GM23338 (cell line): ENCODE measurements around the gene ZNF526. TPM values are rescaled to one million over a fixed set of nuclear protein-coding genes. Genes with fewer than 3 reads are reported as not detected.

Source experiments
- ATAC-seq: fragments of 200-7000 bp; cut with Tn5 transposase; 3 replicates; pipeline ENCODE4 v1.9.1; 2020
- DNase-seq: peaks from one replicate; pipeline ENCODE4 v3.0.0-alpha.2; 2015; ENCODE audit warnings: low spot score
- H2AFZ ChIP-seq: fragments of 200-600 bp; sonication (generic); 2 replicates; pipeline ENCODE4 v1.8.0; 2016; ENCODE audit warnings: antibody characterized with exemption, mild to moderate bottlenecking, moderate library complexity
- H3F3A ChIP-seq: fragments of 200-600 bp; sonication (generic); replicated peaks from 2 replicates; pipeline ENCODE4 v1.8.0; 2017; ENCODE audit warnings: antibody characterized with exemption, mixed run types, low read depth
- H3K27ac ChIP-seq: fragments of 200-600 bp; sonication (generic); 2 replicates; pipeline ENCODE4 v1.6.1; 2016; ENCODE audit warnings: low read depth
- H3K27me3 ChIP-seq: fragments of 200-600 bp; sonication (generic); 2 replicates; pipeline ENCODE4 v1.8.0; 2016; ENCODE audit warnings: mild to moderate bottlenecking, mixed run types, moderate library complexity; ENCODE audit not compliant: insufficient read depth
- H3K36me3 ChIP-seq: fragments of 200-600 bp; sonication (generic); 2 replicates; pipeline ENCODE4 v1.8.0; 2016; ENCODE audit warnings: mild to moderate bottlenecking; ENCODE audit not compliant: insufficient read depth
- H3K4me1 ChIP-seq: fragments of 200-600 bp; sonication (generic); 2 replicates; pipeline ENCODE4 v1.8.0; 2016; ENCODE audit warnings: mild to moderate bottlenecking, moderate library complexity; ENCODE audit not compliant: insufficient read depth
- H3K4me2 ChIP-seq: fragments of 200-600 bp; sonication (generic); 2 replicates; pipeline ENCODE4 v1.7.1; 2017; ENCODE audit warnings: mixed run types
- H3K4me3 ChIP-seq: fragments of 200-600 bp; sonication (generic); 2 replicates; pipeline ENCODE4 v1.6.1; 2016; ENCODE audit warnings: mixed run types
- H3K79me2 ChIP-seq: fragments of 200-600 bp; sonication (generic); replicated peaks from 2 replicates; pipeline ENCODE4 v1.8.0; 2017; ENCODE audit warnings: mild to moderate bottlenecking; ENCODE audit not compliant: insufficient read depth
- H3K9me2 ChIP-seq: fragments of 200-600 bp; sonication (generic); 2 replicates; pipeline ENCODE4 v1.8.0; 2017; ENCODE audit not compliant: insufficient read depth
- H4K20me1 ChIP-seq: fragments of 200-600 bp; sonication (generic); replicated peaks from 2 replicates; pipeline ENCODE4 v1.8.0; 2017; ENCODE audit warnings: mild to moderate bottlenecking; ENCODE audit not compliant: insufficient read depth
- H3K27ac Mint-ChIP-seq: 2 replicates; pipeline ENCODE4 v1.8.0; 2020; ENCODE audit warnings: inconsistent platforms, mild to moderate bottlenecking, moderate library complexity, mixed read lengths
- H3K27me3 Mint-ChIP-seq: 3 replicates; pipeline ENCODE4 v1.8.0; 2022; ENCODE audit warnings: low read depth, mild to moderate bottlenecking, moderate library complexity, mixed read lengths, inconsistent platforms; ENCODE audit not compliant: insufficient read depth, poor library complexity
- H3K36me3 Mint-ChIP-seq: 3 replicates; pipeline ENCODE4 v1.8.0; 2021; ENCODE audit warnings: low read depth, mild to moderate bottlenecking, inconsistent platforms, moderate library complexity, mixed read lengths
- H3K4me1 Mint-ChIP-seq: 3 replicates; pipeline ENCODE4 v1.8.0; 2020; ENCODE audit warnings: mild to moderate bottlenecking, inconsistent platforms, mixed read lengths
- H3K4me3 Mint-ChIP-seq: 3 replicates; pipeline ENCODE4 v1.8.0; 2021; ENCODE audit warnings: moderate library complexity, mild to moderate bottlenecking, inconsistent platforms, mixed read lengths
- H3K9me3 Mint-ChIP-seq: 3 replicates; pipeline ENCODE4 v1.8.0; 2020; ENCODE audit warnings: moderate library complexity, mild to moderate bottlenecking, inconsistent platforms, mixed read lengths
- CREB1 ChIP-seq: fragments of 250-450 bp; sonication (Bioruptor Pico); IDR thresholded peaks from 2 replicates; pipeline ENCODE4 v1.5.0; 2020; ENCODE audit warnings: low read depth, mild to moderate bottlenecking, moderate library complexity
- ETS1 ChIP-seq: IDR thresholded peaks from 2 replicates; pipeline ENCODE4 v1.6.1; 2016; ENCODE audit warnings: antibody characterized with exemption
- EZH2 ChIP-seq: fragments of 200-600 bp; sonication (generic); IDR thresholded peaks from one replicate; pipeline ENCODE4 v1.8.0; 2017; ENCODE audit warnings: antibody characterized with exemption, mild to moderate bottlenecking, low read depth; ENCODE audit not compliant: unreplicated experiment
- EZH2phosphoT487 ChIP-seq: fragments of 200-600 bp; sonication (generic); IDR thresholded peaks from one replicate; pipeline ENCODE4 v1.8.1; 2018; ENCODE audit warnings: antibody characterized with exemption; ENCODE audit not compliant: unreplicated experiment
- JUNB ChIP-seq: IDR thresholded peaks from one replicate; pipeline ENCODE4 v1.6.1; 2016; ENCODE audit warnings: antibody characterized with exemption; ENCODE audit not compliant: unreplicated experiment
- NANOG ChIP-seq: IDR thresholded peaks from 2 replicates; pipeline ENCODE4 v1.6.1; 2016; ENCODE audit warnings: antibody characterized with exemption, borderline replicate concordance
- POLR2AphosphoS5 ChIP-seq: IDR thresholded peaks from 2 replicates; pipeline ENCODE4 v1.6.1; 2016; ENCODE audit warnings: antibody characterized with exemption, low read depth
- REST ChIP-seq: IDR thresholded peaks from one replicate; pipeline ENCODE4 v1.6.1; 2018; ENCODE audit warnings: antibody characterized with exemption; ENCODE audit not compliant: unreplicated experiment
- STAT1 ChIP-seq: IDR thresholded peaks from one replicate; pipeline ENCODE4 v1.6.1; 2016; ENCODE audit warnings: antibody characterized with exemption; ENCODE audit not compliant: unreplicated experiment
- ZNF114 ChIP-seq: fragments of 250-450 bp; sonication (Bioruptor Pico); IDR thresholded peaks from 2 replicates; pipeline ENCODE4 v1.5.0; 2020; ENCODE audit warnings: mild to moderate bottlenecking, moderate library complexity
- ZNF331 ChIP-seq: fragments of 250-450 bp; sonication (Bioruptor Pico); IDR thresholded peaks from 2 replicates; pipeline ENCODE4 v1.5.0; 2020; ENCODE audit warnings: low read depth, mild to moderate bottlenecking, moderate library complexity
- polyA plus RNA-seq: library from polyadenylated mRNA; unstranded; fragments of >200 nt; fragmentation: Nextera tagmentation; extraction: Ambion mirVana; gene quantifications from 2 replicates; pipeline ENCODE4 v1.2.1, GENCODE V29; 2016
- total RNA-seq: library from RNA; depleted of rRNA; stranded (reverse); fragments of >200 nt; shearing (Covaris generic); gene quantifications from 2 replicates; pipeline ENCODE4 v1.2.3, GENCODE V29; 2014
- TF ChIP-seq, protein P1 (sequence below): fragments of 250-450 bp; sonication (Bioruptor Pico); IDR thresholded peaks from 2 replicates; pipeline ENCODE4 v1.5.0; 2020; ENCODE audit warnings: mild to moderate bottlenecking, moderate library complexity
- TF ChIP-seq, protein P2 (sequence below), 2 experiments: fragments of 200-600 bp in 1 of 2; sonication (generic) in 1 of 2; conservative IDR thresholded peaks; 2 replicates each; pipeline versions ENCODE4 v1.5.1 to v1.6.1; 2016 to 2017; ENCODE audit warnings: antibody characterized with exemption in 2 of 2, low read depth in 2 of 2, mild to moderate bottlenecking in 2 of 2, moderate library complexity in 1 of 2

The ZNF526 gene
- total and polyA plus RNA-seq, 2 experiments from 2014 or later: 4.7 to 13.3 TPM

DNA sequence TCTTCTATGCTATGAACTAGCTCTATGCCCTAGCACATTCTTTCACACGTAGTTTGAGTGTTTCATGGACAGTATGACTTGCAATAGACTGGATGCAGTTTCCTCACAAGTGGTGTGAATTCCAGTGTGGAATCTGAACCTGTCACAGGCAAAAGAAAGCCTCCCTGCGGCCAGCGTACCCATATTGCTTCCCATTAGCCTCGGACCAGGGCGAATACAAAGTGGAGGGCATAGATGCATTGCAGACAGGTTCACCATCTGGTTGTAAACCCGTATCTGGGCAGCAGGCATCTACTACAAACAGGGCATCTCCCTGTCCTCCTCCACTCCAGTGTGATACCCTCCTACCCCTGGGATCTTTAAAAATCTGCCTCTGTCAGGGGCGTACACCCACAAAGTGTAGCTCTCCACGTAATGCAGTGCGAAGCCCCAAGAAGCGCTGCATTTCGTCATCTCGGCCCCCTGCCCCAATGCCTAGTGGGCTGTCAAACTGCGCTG is 47.6 kb downstream of the ZNF526 start:
- no peak overlapping the region for H3K4me3 Mint-ChIP-seq
- Histone ChIP-seq H3K4me3 (peak overlapping the region; percentile 60), H3K4me2 (peak overlapping the region; percentile 93), H3K9me2 (no peaks in the 10 kb centered on the region), H3K4me1 (peaks cover 9% of the 10 kb centered on the region; the same call in 1 of the 2 replicates), H3K27ac (peak overlapping the region; percentile 15; the same call in 1 of the 2 replicates), H4K20me1 (no peaks in the 10 kb centered on the region), H3K79me2 (0 out of 2 replicates have a peak, but pooled peaks cover 6% of the 10 kb centered on the region), H3K36me3 (no peaks in the 10 kb centered on the region), H2AFZ (peak overlapping the region; percentile 94), H3F3A (peaks cover 4% of the 10 kb centered on the region; the same call in 1 of the 2 replicates), H3K27me3 (peaks cover 8% of the 10 kb centered on the region; the same call in 1 of the 2 replicates)
- DNase-seq (no peak), ATAC-seq (no peak)
- TF ChIP-seq STAT1 (no peak), POLR2AphosphoS5 (no peak), EZH2phosphoT487 (no peak), REST (no peak), ZNF114 (CRISPR knock-in tag) (no peak), CREB1 (CRISPR knock-in tag) (no peak), JUNB (no peak), EZH2 (no peak), ETS1 (no peak), NANOG (no peak), ZNF331 (CRISPR knock-in tag) (no peak)
- TF ChIP-seq, protein P1, sequence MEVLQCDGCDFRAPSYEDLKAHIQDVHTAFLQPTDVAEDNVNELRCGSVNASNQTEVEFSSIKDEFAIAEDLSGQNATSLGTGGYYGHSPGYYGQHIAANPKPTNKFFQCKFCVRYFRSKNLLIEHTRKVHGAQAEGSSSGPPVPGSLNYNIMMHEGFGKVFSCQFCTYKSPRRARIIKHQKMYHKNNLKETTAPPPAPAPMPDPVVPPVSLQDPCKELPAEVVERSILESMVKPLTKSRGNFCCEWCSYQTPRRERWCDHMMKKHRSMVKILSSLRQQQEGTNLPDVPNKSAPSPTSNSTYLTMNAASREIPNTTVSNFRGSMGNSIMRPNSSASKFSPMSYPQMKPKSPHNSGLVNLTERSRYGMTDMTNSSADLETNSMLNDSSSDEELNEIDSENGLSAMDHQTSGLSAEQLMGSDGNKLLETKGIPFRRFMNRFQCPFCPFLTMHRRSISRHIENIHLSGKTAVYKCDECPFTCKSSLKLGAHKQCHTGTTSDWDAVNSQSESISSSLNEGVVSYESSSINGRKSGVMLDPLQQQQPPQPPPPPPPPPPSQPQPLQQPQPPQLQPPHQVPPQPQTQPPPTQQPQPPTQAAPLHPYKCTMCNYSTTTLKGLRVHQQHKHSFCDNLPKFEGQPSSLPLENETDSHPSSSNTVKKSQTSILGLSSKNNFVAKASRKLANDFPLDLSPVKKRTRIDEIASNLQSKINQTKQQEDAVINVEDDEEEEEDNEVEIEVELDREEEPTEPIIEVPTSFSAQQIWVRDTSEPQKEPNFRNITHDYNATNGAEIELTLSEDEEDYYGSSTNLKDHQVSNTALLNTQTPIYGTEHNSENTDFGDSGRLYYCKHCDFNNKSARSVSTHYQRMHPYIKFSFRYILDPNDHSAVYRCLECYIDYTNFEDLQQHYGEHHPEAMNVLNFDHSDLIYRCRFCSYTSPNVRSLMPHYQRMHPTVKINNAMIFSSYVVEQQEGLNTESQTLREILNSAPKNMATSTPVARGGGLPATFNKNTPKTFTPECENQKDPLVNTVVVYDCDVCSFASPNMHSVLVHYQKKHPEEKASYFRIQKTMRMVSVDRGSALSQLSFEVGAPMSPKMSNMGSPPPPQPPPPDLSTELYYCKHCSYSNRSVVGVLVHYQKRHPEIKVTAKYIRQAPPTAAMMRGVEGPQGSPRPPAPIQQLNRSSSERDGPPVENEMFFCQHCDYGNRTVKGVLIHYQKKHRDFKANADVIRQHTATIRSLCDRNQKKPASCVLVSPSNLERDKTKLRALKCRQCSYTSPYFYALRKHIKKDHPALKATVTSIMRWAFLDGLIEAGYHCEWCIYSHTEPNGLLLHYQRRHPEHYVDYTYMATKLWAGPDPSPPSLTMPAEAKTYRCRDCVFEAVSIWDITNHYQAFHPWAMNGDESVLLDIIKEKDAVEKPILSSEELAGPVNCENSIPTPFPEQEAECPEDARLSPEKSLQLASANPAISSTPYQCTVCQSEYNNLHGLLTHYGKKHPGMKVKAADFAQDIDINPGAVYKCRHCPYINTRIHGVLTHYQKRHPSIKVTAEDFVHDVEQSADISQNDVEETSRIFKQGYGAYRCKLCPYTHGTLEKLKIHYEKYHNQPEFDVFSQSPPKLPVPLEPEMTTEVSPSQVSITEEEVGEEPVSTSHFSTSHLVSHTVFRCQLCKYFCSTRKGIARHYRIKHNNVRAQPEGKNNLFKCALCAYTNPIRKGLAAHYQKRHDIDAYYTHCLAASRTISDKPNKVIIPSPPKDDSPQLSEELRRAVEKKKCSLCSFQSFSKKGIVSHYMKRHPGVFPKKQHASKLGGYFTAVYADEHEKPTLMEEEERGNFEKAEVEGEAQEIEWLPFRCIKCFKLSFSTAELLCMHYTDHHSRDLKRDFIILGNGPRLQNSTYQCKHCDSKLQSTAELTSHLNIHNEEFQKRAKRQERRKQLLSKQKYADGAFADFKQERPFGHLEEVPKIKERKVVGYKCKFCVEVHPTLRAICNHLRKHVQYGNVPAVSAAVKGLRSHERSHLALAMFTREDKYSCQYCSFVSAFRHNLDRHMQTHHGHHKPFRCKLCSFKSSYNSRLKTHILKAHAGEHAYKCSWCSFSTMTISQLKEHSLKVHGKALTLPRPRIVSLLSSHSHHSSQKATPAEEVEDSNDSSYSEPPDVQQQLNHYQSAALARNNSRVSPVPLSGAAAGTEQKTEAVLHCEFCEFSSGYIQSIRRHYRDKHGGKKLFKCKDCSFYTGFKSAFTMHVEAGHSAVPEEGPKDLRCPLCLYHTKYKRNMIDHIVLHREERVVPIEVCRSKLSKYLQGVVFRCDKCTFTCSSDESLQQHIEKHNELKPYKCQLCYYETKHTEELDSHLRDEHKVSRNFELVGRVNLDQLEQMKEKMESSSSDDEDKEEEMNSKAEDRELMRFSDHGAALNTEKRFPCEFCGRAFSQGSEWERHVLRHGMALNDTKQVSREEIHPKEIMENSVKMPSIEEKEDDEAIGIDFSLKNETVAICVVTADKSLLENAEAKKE: no peak
- TF ChIP-seq, protein P2, sequence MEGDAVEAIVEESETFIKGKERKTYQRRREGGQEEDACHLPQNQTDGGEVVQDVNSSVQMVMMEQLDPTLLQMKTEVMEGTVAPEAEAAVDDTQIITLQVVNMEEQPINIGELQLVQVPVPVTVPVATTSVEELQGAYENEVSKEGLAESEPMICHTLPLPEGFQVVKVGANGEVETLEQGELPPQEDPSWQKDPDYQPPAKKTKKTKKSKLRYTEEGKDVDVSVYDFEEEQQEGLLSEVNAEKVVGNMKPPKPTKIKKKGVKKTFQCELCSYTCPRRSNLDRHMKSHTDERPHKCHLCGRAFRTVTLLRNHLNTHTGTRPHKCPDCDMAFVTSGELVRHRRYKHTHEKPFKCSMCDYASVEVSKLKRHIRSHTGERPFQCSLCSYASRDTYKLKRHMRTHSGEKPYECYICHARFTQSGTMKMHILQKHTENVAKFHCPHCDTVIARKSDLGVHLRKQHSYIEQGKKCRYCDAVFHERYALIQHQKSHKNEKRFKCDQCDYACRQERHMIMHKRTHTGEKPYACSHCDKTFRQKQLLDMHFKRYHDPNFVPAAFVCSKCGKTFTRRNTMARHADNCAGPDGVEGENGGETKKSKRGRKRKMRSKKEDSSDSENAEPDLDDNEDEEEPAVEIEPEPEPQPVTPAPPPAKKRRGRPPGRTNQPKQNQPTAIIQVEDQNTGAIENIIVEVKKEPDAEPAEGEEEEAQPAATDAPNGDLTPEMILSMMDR (conservative IDR thresholded peaks at IDR 0.05; ENCODE audit: low read depth in 2 of 2): no peak
- H3K27ac Mint-ChIP-seq: no peak overlapping the region; the same call in 1 of the 2 replicates
- H3K27me3 Mint-ChIP-seq: peaks cover 4% of the 10 kb centered on the region
- H3K36me3 Mint-ChIP-seq: peaks cover 6% of the 10 kb centered on the region; the same call in 1 of the 3 replicates
- H3K9me3 Mint-ChIP-seq: no peaks in the 10 kb centered on the region
- peaks cover 27% of the 10 kb centered on the region for H3K4me1 Mint-ChIP-seq
